Neural crest cell (in vitro differentiated cells): ENCODE measurements around the gene NPAS3. TPM values are rescaled to one million over a fixed set of nuclear protein-coding genes. Genes with fewer than 3 reads are reported as not detected.
A peak's percentile ranks its signal among the peaks of the same experiment; 100 is the strongest.

Experiments
- DNase-seq: peaks from one replicate; pipeline ENCODE4 v3.0.0; 2021; ENCODE audit warnings: low read depth, mixed read lengths, low spot score
- H3K27ac Mint-ChIP-seq: one replicate; pipeline ENCODE4 v1.8.0; 2021; ENCODE audit warnings: mild to moderate bottlenecking, mixed read lengths; ENCODE audit not compliant: unreplicated experiment
- H3K27me3 Mint-ChIP-seq: 2 replicates; pipeline ENCODE4 v1.8.0; 2021; ENCODE audit warnings: low read depth, mild to moderate bottlenecking, mixed read lengths
- H3K36me3 Mint-ChIP-seq: 2 replicates; pipeline ENCODE4 v1.8.0; 2021; ENCODE audit warnings: low read depth, mild to moderate bottlenecking, mixed read lengths
- H3K4me1 Mint-ChIP-seq: 2 replicates; pipeline ENCODE4 v1.8.0; 2021; ENCODE audit warnings: mixed read lengths
- H3K4me3 Mint-ChIP-seq: one replicate; pipeline ENCODE4 v1.8.0; 2021; ENCODE audit warnings: mild to moderate bottlenecking, mixed read lengths
- H3K9me3 Mint-ChIP-seq: 2 replicates; pipeline ENCODE4 v1.8.0; 2021; ENCODE audit warnings: mixed read lengths
- CTCF ChIP-seq: fragments of 200-600 bp; sonication (generic); conservative IDR thresholded peaks from 2 replicates; pipeline ENCODE4 v1.5.0; 2021; ENCODE audit warnings: antibody characterized with exemption, mild to moderate bottlenecking
- total RNA-seq: library from RNA; stranded (reverse); gene quantifications from 2 replicates; pipeline ENCODE4 v1.2.1, GENCODE V29; 2021

The NPAS3 gene
- total RNA-seq, 1 donor from 2014 or later = 18.2 TPM

GRCh38 chr14:32940711-32941667 is 2.3 kb downstream of the NPAS3 start:
- Mint-ChIP-seq H3K4me3 (peak overlapping the region; percentile 97), H3K36me3 (no peaks in the 10 kb centered on the region), H3K4me1 (peaks cover 44% of the 10 kb centered on the region), H3K27ac (no peak overlapping the region), H3K9me3 (no peaks in the 10 kb centered on the region), H3K27me3 (peaks cover 9% of the 10 kb centered on the region)
- DNase-seq = no peak
- TF ChIP-seq CTCF = no peak

- no peak for TF ChIP-seq CTCF
- Mint-ChIP-seq H3K27me3 (peaks cover 5% of the 10 kb centered on the region), H3K27ac (no peak overlapping the region), H3K36me3 (no peaks in the 10 kb centered on the region), H3K9me3 (no peaks in the 10 kb centered on the region), H3K4me3 (peak overlapping the region; percentile 81), H3K4me1 (peaks cover 38% of the 10 kb centered on the region)
- no peak for DNase-seq
Measured at GRCh38 chr14:32941668-32942065, 3.0 kb downstream of the NPAS3 start.

- Mint-ChIP-seq H3K36me3 (no peaks in the 10 kb centered on the region), H3K27ac (no peak overlapping the region), H3K9me3 (no peaks in the 10 kb centered on the region), H3K4me3 (no peak overlapping the region), H3K27me3 (no peaks in the 10 kb centered on the region), H3K4me1 (peaks cover 17% of the 10 kb centered on the region)
- DNase-seq = no peak
- TF ChIP-seq CTCF = no peak
Measured at GRCh38 chr14:32947081-32947480, 8.4 kb downstream of the NPAS3 start.

GRCh38 chr14:32947792-32948191 is 9.1 kb downstream of the NPAS3 start:
- Mint-ChIP-seq H3K27me3 (no peaks in the 10 kb centered on the region), H3K36me3 (no peaks in the 10 kb centered on the region), H3K4me3 (no peak overlapping the region), H3K27ac (no peak overlapping the region), H3K9me3 (no peaks in the 10 kb centered on the region), H3K4me1 (peaks cover 17% of the 10 kb centered on the region)
- DNase-seq = no peak
- TF ChIP-seq CTCF = no peak

GRCh38 chr14:32950584-32950983 is 11.9 kb downstream of the NPAS3 start:
- Mint-ChIP-seq H3K36me3 (peaks cover 3% of the 10 kb centered on the region), H3K4me3 (no peak overlapping the region), H3K27ac (no peak overlapping the region), H3K4me1 (peaks cover 17% of the 10 kb centered on the region), H3K27me3 (no peaks in the 10 kb centered on the region), H3K9me3 (peaks cover 5% of the 10 kb centered on the region)
- no peak for DNase-seq
- no peak for TF ChIP-seq CTCF
